ENCODE results near the gene TTC1.
"Not testable (repeated sequence)": the region's sequence is repeated elsewhere in the genome, so short reads cannot be mapped to it uniquely, and the experiment has no call there.

TTC1 gene, protein sequence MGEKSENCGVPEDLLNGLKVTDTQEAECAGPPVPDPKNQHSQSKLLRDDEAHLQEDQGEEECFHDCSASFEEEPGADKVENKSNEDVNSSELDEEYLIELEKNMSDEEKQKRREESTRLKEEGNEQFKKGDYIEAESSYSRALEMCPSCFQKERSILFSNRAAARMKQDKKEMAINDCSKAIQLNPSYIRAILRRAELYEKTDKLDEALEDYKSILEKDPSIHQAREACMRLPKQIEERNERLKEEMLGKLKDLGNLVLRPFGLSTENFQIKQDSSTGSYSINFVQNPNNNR

GRCh38 chr5:160008877-160009590 lies at the start of gene TTC1:
Gene TTC1, plus strand, starts transcription at chr5:160009139. Its CDS starts 1,390 bp downstream, at chr5:160010529.
- peak; percentile 96 for DNase-seq

- no peak for DNase-seq
Observed at GRCh38 chr5:159961176-159962160, 47.5 kb upstream of the TTC1 start.

- no peak for DNase-seq
Observed at GRCh38 chr5:159962214-159962613, 46.7 kb upstream of the TTC1 start.

DNA sequence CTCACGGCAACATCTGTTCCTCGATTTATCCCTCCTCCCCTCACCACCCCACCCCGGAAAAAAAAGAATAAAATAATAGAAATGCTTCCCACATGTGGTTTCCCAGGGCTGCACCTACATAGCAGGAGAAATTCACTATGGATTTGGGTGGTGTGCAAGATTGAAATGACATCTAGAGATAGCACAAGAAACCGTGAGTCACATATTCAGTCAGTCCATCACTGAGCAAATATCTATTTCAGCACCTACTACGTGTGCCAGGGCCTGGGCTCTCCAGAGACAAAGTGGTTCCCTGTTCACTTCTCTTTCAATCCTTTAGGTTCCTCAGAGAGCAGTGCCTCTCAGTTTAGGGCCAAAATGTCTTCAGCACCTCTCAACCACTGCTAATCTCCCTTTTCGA lies 45.0 kb upstream of the TTC1 start:
- no peak for DNase-seq

DNA sequence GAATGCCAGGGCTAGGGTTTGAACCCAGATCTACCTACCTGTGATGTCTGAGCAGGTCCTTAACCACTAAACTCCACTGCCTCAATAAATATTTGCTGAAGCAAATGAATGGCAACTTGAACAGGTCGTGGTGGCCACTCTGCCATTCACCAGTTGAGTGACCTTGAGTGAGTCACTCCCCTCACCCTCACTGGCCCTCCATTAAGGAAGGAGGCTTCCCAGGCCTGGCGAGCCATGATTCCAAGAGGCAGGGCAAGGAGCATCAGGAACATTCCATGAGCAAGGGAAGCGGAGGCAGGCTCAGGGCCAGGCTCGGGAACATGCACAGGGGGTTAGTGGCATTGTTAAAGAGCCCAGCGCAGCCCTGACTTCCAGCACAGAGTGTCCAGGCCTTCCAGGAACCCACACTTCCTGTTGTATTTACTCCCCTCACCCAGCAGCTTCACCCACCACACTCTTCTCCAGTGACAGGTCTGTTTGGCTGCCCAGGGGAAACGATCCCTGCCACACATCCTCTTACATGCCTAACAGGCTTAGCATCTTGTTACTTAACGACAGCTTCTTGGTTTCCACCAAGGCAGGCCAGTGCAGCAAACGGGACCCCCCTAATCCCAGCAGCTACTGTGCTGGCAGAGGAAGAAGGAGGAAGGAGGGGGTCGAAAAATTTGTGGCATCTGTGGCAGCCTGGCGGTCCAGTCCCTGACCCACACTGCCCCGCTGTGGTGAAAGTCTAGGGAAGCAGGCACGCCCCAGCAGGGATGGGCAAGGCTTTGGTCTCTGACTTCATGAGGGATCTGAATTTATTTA lies 43.7 kb upstream of the TTC1 start:
- no peak for DNase-seq

- DNase-seq: not testable (repeated sequence)
Observed at GRCh38 chr5:159965838-159966128, 43.2 kb upstream of the TTC1 start.

- DNase-seq: no peak
Observed at GRCh38 chr5:159969966-159970365, 39.0 kb upstream of the TTC1 start.

DNA sequence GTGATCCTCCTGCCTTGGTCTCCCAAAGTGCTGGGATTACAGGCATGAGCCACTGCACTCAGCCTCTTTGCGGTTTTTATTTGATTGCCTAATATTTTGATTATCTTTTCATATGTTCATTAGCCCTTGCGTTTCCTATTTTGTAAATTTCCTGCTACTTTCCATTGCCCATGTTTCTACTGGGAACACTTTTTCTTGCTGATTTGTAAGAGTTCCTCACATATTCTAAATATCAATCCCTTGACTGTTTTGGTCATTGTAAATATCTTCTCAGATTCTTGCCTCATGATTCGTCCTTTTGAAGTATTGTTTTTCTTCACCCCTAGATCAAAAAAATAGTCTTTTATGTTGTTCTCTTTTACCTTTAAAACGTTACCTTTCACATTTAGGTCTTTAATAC lies 37.9 kb upstream of the TTC1 start:
- DNase-seq: no peak

DNA sequence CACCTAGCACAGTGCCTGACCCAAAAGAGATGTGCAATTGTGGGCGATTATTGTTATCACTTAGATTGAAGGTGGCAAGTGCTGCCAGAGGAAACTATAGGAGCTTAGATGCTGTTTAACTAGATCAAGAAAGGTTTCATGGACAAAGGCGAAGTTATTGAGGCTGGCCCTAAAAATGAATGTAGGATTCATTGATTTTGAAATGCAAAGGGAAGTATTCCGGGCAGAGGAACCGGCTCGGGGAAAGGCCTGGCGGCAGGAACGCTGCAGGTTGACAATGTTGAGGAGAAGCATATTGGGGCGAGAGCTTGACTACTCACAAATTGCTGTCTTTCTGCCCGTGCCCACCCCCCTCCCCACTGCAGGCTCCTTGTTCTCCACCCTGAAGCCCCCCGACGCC lies 37.4 kb upstream of the TTC1 start:
- no peak for DNase-seq

GRCh38 chr5:159971931-159972461 lies 36.9 kb upstream of the TTC1 start:
- no peak for DNase-seq

DNA sequence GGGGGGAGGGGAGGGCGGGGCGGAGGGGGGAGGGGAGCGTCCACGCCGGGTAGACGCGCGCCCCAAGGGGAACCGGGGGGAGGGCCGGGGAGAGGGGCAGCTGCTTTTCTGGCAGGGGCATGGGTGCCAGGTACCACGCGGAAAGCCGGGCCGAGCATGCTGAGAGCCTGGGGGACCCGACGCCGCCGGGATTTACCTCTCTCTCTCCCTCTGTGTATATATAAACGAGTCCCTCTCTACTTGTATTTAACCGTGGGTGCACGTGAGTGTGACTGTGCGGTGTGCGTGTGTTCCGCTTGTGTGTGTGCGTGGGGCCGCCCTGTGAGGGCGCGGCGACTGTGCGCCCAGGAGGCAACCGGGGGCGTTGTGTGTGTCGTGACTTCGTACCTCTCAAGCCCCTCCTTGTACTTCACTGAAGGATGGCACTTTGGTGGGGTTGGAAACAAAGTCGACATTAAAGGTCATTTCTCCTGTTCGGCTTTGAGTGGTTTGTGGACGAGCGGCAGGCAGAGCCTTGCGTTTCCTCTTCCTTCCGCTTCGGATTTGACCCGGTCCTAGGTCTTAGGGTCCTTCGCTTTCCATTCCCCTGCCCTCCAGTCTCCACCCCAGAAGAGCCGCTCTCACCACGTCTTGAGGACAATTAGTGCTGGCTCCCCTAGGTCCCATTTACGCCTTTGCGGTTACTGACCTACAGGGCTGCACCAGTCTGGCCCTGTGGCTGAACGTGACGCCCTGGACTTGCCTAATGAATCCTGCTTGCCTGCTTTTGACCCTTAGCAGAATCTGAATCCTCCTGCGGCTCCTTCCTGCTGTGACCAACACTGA lies 36.2 kb upstream of the TTC1 start:
- no peak for DNase-seq

GRCh38 chr5:159975462-159976019 lies 33.4 kb upstream of the TTC1 start:
- no peak for DNase-seq

GRCh38 chr5:159976921-159977320 lies 32.0 kb upstream of the TTC1 start:
- no peak for DNase-seq

DNA sequence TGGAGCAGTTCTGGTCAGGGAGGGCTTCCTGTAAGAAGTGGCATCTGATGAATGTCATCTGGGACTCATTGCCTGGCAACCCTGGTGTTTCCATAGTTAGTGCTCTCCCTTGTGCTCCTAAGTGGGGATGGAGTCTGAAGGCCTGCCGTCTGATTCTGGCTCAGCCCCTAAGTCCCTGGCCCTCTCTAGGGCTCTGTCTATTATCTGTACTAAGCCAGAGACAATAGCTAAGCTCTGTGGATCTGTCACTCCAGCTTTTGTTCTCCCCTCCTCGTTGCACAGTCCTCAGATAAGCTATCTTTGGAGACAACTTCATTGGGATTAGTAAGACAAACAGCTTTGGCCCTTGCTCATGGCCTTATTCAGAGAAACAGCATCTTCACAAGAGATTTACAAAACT lies 30.6 kb upstream of the TTC1 start:
- DNase-seq: no peak

DNA sequence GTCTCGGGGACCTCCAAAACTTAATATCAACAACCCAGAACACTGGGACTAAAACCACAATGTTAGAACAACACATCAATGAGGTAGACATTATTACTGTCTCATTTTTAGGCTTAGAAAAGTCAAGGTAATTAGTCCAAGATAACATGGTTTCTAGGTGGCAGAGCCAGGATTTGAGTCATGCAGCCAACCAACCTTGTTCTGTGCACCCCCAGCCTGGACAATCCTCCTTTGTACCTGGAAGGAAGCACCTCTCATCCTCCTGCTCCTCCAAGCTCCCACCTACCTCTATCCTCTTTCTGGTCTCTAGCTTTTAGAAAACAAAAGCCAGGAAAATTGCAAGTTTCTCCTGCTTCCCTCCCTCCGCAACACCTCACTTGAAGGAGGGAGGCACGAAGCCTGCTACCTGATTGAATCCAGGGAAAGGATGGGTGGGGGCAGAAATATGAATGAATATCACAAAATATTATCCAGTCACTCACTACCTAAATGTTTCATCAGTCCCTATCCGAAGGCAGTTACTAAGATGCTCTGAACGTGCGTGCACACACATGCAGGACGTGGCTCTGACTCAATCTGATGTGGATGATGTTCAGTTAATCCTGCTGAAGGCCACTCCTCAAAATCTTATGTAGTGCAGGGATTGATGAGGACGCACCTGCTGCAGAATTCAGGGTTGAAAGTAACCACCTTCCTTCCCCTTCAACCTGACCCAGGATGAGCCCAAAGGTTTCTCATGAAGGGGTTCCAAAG lies 26.3 kb upstream of the TTC1 start:
- DNase-seq: no peak

DNA sequence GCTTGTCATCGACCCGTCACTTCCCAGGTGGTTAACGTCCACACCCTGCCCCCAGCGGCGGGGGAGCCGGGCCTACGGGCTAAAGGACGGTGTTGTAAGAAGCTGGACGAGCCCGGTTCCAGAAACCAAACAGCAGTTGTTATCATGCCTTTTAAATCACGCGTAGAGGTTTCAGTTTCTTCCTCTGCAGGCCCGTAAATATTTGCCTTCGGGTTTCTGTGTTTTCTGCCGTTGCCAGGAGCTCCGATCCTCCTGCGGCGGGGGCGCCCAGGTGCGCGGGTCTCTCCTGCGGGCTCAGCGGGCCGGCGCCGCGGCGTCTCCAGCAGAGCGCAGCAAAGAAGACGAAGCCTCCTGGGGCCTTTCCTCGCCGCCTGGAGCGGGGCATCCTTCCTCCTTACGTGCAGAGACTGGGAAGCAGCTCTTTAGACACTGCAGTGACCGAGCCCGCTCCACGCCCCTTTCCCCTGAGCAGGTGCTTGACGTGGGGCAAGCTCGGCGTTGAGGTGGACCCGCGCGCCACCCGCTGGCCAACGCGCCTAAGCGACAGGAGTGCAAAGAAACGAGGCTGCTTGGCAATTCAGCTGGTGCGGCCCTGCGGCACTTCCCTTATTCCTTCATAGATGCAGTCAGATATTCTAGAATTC lies 21.8 kb upstream of the TTC1 start:
- DNase-seq: peak; percentile 68

DNA sequence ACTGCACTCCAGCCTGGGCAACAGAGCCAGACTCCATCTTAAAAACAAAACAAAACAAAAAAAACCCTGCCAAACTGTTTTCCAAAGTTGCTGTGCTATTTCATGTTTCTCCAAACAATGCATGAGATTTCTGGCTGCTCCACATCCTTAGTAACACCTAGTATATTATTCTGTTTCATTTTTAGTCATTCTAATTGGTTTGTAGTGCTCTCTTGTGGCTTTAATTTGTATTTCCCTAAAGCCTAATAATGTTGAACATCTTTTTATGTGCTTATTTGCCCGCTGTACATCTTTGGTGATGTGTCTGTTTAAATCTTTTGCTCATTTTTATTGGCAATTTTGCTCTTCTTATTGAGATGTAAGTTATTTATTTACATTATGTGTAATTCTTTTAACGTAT lies 18.4 kb upstream of the TTC1 start:
- DNase-seq: no peak

DNA sequence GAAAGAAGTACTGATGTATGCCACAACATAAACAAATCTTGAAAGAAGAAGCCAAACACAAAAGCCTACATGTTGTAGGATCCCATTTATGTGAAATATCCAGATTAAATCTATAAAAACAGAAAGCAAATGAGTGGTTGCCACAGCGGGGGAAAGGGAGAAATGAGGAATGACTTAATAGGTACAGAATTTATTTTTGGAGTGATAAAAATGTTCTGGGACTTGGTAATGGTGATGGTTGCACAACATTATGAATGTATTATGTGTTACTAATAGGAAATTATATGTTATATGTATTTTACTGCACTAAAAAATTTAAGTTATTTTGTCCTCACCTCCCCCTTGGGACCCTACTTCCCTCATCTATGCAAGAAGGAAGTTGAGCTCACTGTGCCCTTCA lies 16.4 kb upstream of the TTC1 start:
- DNase-seq: no peak

GRCh38 chr5:159993194-159993593 lies 15.7 kb upstream of the TTC1 start:
- DNase-seq: no peak

DNA sequence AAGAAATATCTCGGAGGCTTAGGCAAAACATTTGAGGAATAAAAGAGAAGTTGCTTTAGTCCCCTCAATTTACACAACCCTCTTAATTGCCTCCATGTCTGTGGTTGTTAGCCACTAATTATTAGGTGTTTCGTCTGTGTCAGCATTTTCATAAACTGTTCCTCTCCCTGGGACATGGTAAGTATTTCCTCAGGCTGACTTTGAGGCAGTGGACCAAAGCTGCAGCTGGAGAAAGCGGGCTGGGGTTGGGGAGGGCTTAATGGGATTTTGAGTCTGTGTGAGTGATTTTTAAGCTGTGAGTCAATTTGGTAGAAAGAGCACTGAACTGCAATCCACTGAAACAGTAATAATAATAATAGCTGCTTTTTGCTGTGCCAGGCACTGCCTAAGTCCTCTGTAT lies 13.0 kb upstream of the TTC1 start:
- no peak for DNase-seq
